ENCODE data around the gene BCAR1. TPM values are rescaled to one million over a fixed set of nuclear protein-coding genes. Genes with fewer than 3 reads are reported as not detected.

The BCAR1 gene
- total and polyA plus RNA-seq, 2 of the 13 experiments (the other 11 are each of a cell fraction or from before 2014, with no cell fraction given) = 48.1 to 51.7 TPM

DNA sequence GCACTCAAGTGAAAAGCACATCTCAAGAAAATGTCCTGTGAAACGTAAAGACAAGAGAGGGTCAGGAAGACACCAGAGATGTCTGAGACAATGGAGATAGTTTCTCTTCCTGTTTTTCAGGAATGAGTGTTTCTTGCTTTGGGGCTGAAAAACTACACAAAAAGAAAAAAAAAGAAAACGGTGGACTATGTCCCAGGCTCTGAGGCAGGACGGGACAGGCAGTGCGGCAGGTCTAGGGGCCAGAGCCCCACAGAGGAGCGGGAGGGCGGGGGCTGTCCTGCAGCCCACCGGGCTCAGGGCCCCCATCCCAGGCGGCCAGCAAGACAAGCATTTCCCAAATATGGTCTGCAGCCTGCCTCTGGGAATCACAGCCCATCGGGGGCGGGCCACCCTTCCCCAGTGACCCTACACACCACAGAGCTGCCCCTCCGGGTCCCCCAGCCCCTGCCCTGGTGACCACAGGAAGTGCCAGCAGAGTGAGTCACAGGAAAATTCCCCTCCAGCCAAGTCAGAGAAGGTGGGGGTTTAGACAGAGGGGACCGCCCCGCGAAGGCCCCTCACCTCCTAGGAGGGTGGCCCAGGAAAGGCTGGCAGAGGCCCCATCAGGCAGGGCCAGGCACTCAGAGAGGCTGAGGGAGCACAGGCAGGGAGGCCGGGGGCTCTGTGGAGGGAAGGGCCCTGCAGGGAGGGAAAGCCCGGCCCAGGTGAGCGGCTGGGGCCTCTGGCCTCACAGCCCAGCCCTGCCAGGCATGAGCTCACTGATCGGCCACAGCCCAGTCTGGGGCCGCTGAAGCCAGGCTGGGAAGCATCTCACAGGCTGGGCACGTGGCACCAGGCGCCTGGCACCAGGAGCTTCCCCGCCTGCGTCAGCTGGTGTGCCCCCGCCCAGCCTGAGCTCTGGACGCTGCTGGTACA is 6.3 kb downstream of the BCAR1 start (continued):
- TF ChIP-seq, protein P1, sequence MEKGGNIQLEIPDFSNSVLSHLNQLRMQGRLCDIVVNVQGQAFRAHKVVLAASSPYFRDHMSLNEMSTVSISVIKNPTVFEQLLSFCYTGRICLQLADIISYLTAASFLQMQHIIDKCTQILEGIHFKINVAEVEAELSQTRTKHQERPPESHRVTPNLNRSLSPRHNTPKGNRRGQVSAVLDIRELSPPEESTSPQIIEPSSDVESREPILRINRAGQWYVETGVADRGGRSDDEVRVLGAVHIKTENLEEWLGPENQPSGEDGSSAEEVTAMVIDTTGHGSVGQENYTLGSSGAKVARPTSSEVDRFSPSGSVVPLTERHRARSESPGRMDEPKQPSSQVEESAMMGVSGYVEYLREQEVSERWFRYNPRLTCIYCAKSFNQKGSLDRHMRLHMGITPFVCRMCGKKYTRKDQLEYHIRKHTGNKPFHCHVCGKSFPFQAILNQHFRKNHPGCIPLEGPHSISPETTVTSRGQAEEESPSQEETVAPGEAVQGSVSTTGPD (CRISPR knock-in tag; IDR thresholded peaks at IDR 0.05) = peak; percentile 86; the same call in 1 of the 2 replicates
- TF ChIP-seq SMC3 (IDR thresholded peaks at IDR 0.05; ENCODE audit: low read length) (0 out of 2 replicates have a peak, but pooled peaks have one; percentile 18), CC2D1A (CRISPR knock-in tag; IDR thresholded peaks at IDR 0.05) (no peak; the same call in 1 of the 2 replicates), ZFP36L2 (CRISPR knock-in tag; IDR thresholded peaks at IDR 0.05) (0 out of 2 replicates have a peak, but pooled peaks have one; percentile 70), ZNF563 (CRISPR knock-in tag; IDR thresholded peaks at IDR 0.05) (0 out of 2 replicates have a peak, but pooled peaks have one; percentile 46), ZNF616 (CRISPR knock-in tag; IDR thresholded peaks at IDR 0.05; ENCODE audit: low read depth) (0 out of 2 replicates have a peak, but pooled peaks have one; percentile 71), RARG (CRISPR knock-in tag; IDR thresholded peaks at IDR 0.05; ENCODE audit: low read depth) (no peak), MATR3 (CRISPR knock-in tag; IDR thresholded peaks at IDR 0.05) (no peak), ZNF205 (CRISPR knock-in tag; IDR thresholded peaks at IDR 0.05) (peak; percentile 87), CHD4 (IDR thresholded peaks at IDR 0.05; ENCODE audit: borderline replicate concordance, low read length) (no peak), ZNF781 (CRISPR knock-in tag; IDR thresholded peaks at IDR 0.05; ENCODE audit: borderline replicate concordance, not compliant biosample characterization) (no peak), YEATS4 (CRISPR knock-in tag; IDR thresholded peaks at IDR 0.05; ENCODE audit: borderline replicate concordance) (peak; percentile 88), POLR2AphosphoS5 (IDR thresholded peaks at IDR 0.05; ENCODE audit: low read depth, low read length) (peak; percentile 63)
- TF ChIP-seq, protein P2, sequence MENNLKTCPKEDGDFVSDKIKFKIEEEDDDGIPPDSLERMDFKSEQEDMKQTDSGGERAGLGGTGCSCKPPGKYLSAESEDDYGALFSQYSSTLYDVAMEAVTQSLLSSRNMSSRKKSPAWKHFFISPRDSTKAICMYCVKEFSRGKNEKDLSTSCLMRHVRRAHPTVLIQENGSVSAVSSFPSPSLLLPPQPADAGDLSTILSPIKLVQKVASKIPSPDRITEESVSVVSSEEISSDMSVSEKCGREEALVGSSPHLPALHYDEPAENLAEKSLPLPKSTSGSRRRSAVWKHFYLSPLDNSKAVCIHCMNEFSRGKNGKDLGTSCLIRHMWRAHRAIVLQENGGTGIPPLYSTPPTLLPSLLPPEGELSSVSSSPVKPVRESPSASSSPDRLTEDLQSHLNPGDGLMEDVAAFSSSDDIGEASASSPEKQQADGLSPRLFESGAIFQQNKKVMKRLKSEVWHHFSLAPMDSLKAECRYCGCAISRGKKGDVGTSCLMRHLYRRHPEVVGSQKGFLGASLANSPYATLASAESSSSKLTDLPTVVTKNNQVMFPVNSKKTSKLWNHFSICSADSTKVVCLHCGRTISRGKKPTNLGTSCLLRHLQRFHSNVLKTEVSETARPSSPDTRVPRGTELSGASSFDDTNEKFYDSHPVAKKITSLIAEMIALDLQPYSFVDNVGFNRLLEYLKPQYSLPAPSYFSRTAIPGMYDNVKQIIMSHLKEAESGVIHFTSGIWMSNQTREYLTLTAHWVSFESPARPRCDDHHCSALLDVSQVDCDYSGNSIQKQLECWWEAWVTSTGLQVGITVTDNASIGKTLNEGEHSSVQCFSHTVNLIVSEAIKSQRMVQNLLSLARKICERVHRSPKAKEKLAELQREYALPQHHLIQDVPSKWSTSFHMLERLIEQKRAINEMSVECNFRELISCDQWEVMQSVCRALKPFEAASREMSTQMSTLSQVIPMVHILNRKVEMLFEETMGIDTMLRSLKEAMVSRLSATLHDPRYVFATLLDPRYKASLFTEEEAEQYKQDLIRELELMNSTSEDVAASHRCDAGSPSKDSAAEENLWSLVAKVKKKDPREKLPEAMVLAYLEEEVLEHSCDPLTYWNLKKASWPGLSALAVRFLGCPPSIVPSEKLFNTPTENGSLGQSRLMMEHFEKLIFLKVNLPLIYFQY (CRISPR knock-in tag; IDR thresholded peaks at IDR 0.05; ENCODE audit: borderline replicate concordance) = peak; percentile 93
- TF ChIP-seq, protein P3, sequence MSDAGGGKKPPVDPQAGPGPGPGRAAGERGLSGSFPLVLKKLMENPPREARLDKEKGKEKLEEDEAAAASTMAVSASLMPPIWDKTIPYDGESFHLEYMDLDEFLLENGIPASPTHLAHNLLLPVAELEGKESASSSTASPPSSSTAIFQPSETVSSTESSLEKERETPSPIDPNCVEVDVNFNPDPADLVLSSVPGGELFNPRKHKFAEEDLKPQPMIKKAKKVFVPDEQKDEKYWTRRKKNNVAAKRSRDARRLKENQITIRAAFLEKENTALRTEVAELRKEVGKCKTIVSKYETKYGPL (CRISPR knock-in tag; IDR thresholded peaks at IDR 0.05) = no peak; the same call in 1 of the 2 replicates
- TF ChIP-seq, protein P4, sequence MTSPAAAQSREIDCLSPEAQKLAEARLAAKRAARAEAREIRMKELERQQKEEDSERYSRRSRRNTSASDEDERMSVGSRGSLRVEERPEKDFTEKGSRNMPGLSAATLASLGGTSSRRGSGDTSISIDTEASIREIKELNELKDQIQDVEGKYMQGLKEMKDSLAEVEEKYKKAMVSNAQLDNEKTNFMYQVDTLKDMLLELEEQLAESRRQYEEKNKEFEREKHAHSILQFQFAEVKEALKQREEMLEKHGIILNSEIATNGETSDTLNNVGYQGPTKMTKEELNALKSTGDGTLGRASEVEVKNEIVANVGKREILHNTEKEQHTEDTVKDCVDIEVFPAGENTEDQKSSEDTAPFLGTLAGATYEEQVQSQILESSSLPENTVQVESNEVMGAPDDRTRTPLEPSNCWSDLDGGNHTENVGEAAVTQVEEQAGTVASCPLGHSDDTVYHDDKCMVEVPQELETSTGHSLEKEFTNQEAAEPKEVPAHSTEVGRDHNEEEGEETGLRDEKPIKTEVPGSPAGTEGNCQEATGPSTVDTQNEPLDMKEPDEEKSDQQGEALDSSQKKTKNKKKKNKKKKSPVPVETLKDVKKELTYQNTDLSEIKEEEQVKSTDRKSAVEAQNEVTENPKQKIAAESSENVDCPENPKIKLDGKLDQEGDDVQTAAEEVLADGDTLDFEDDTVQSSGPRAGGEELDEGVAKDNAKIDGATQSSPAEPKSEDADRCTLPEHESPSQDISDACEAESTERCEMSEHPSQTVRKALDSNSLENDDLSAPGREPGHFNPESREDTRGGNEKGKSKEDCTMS (CRISPR knock-in tag; conservative IDR thresholded peaks at IDR 0.05) = no peak
- TF ChIP-seq, protein P5, sequence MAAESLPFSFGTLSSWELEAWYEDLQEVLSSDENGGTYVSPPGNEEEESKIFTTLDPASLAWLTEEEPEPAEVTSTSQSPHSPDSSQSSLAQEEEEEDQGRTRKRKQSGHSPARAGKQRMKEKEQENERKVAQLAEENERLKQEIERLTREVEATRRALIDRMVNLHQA (CRISPR knock-in tag; IDR thresholded peaks at IDR 0.05) = no peak
- TF ChIP-seq, protein P6, sequence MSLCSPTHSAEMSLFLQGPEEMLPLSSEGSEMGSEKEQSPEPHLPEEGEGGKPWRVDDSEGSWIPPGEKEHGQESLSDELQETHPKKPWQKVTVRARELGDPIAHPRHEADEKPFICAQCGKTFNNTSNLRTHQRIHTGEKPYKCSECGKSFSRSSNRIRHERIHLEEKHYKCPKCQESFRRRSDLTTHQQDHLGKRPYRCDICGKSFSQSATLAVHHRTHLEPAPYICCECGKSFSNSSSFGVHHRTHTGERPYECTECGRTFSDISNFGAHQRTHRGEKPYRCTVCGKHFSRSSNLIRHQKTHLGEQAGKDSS (CRISPR knock-in tag; IDR thresholded peaks at IDR 0.05; ENCODE audit: borderline replicate concordance, low read depth) = peak; percentile 88; the same call in 1 of the 2 replicates

Measured in HepG2 (cell line).